ENCODE measurements around the gene FSD2.

DNA sequence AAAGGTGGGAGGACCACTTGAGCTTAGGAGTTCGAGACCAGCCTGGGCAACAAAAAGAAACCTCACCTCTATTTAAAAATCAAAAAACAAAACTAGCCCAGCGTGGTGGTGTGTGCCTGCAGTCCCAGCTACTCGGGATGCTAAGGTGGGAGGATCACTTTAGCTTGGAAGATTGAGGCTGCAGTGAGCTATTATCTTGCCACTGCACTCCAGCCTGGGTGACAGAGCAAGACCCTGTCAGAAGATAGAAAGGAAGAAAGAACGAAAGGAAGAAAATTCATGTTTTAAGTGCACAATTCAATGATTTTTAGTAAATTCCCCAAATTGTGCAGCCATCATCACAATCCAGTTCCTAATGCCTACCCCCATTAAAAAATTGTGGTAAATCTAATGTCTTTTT is 7.8 kb downstream of the FSD2 start:
- no peak for TF ChIP-seq GATA3 (IDR thresholded peaks at IDR 0.05; ENCODE audit: low read depth, low read length)
- no peak for TF ChIP-seq GATA2 (IDR thresholded peaks at IDR 0.05; ENCODE audit: low read depth, low read length)

All from SH-SY5Y (cell line).